ENCODE results near the gene STMP1.

The STMP1 gene

DNA sequence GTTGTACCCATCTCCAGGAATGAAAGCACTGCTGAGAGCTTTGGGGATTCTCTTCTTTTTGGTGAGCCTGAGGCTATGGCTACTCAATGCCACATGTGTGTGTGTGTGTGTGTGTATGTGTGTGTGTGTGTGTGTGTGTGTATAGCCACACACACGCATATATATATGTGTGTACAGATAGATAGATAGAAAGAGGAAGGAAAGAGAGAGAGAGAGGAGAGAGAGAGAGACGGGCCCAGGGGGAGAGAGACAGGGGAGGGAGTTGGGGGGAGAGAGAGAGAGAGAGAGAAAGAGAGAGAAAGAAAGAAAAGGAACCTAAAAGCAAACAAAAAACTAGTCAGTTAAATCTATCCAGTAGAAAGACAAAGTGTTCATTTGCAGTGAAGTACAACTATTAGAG is 57.4 kb downstream of the STMP1 start:
- Histone ChIP-seq H2AFZ (ENCODE audit: low read length, unreplicated experiment) (no peak overlapping the region), H3K79me2 (ENCODE audit: control insufficient read depth, insufficient read depth, low read length, unreplicated experiment) (no peaks in the 10 kb centered on the region), H3K27me3 (ENCODE audit: insufficient read depth, low read length) (no peaks in the 10 kb centered on the region), H3K36me3 (ENCODE audit: insufficient read depth, low read length) (no peaks in the 10 kb centered on the region), H3K4me1 (ENCODE audit: control insufficient read depth, insufficient read depth, low read length, unreplicated experiment) (peaks cover 24% of the 10 kb centered on the region), H3K4me3 (ENCODE audit: low read depth, low read length) (no peak overlapping the region), H3K27ac (ENCODE audit: low read depth, low read length) (no peak overlapping the region)

DNA sequence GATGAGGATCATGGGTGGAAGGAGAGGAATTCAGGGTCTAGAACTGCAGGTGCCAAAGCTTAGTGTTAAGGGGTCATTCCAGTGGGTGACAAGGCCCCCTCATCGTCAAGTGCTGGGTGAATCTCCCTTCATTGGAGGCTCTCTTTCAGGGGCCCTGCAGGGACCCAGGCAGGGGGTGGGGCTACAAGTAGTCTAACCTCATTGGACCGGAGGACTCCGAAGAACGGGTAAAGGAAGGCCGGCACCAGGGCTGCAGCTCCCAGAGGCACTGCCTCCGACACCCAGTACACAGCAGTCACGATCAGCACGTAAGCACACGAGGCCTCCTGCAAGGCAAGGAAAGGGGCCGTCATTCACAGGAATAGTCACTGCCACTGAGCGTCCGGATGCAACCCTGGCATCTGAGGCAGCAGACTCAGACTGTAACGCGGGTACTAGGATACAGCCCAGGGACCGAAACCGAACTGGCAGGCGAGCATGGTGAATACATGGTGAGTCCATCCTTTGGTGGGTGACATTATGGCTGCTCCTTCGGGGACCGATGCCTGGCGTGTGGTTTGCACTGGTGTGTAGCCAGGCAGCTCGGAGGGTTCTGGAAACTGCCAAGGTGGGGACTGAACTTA is 59.0 kb downstream of the STMP1 start:
- H3K27me3 ChIP-seq (ENCODE audit: insufficient read depth, low read length): no peaks in the 10 kb centered on the region
- no peaks in the 10 kb centered on the region for H3K79me2 ChIP-seq (ENCODE audit: control insufficient read depth, insufficient read depth, low read length, unreplicated experiment)
- peaks cover 12% of the 10 kb centered on the region for H3K4me1 ChIP-seq (ENCODE audit: control insufficient read depth, insufficient read depth, low read length, unreplicated experiment)
- no peak overlapping the region for H3K27ac ChIP-seq (ENCODE audit: low read depth, low read length)
- H3K36me3 ChIP-seq (ENCODE audit: insufficient read depth, low read length): no peaks in the 10 kb centered on the region
- no peak overlapping the region for H2AFZ ChIP-seq (ENCODE audit: low read length, unreplicated experiment)
- H3K4me3 ChIP-seq (ENCODE audit: low read depth, low read length): no peak overlapping the region

DNA sequence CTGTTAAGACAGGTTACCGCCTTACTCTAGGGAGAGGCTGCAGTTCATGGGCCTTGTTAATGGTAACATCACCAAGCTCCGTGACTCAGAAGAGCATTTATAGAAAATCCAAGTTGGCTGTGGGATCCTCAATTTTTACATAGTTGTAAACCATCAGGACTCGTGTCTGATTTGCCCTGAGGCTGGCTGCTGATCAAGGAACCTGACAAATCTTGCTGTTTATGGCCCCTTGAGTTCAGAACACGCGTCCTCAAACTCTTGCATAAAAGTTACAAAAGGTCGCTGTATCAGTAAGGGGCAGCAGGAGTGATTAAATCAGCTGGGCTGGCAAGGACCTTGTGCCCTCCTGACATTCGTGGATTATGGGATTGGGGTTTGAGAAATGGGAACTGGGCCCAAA is 61.1 kb downstream of the STMP1 start:
- no peaks in the 10 kb centered on the region for H3K79me2 ChIP-seq (ENCODE audit: control insufficient read depth, insufficient read depth, low read length, unreplicated experiment)
- H3K27me3 ChIP-seq (ENCODE audit: insufficient read depth, low read length): no peaks in the 10 kb centered on the region
- H3K4me1 ChIP-seq (ENCODE audit: control insufficient read depth, insufficient read depth, low read length, unreplicated experiment): no peaks in the 10 kb centered on the region
- no peak overlapping the region for H3K27ac ChIP-seq (ENCODE audit: low read depth, low read length)
- no peak overlapping the region for H3K4me3 ChIP-seq (ENCODE audit: low read depth, low read length)
- no peak overlapping the region for H2AFZ ChIP-seq (ENCODE audit: low read length, unreplicated experiment)
- H3K36me3 ChIP-seq (ENCODE audit: insufficient read depth, low read length): no peaks in the 10 kb centered on the region
